ENCODE measurements around the gene RNPS1.

DNA sequence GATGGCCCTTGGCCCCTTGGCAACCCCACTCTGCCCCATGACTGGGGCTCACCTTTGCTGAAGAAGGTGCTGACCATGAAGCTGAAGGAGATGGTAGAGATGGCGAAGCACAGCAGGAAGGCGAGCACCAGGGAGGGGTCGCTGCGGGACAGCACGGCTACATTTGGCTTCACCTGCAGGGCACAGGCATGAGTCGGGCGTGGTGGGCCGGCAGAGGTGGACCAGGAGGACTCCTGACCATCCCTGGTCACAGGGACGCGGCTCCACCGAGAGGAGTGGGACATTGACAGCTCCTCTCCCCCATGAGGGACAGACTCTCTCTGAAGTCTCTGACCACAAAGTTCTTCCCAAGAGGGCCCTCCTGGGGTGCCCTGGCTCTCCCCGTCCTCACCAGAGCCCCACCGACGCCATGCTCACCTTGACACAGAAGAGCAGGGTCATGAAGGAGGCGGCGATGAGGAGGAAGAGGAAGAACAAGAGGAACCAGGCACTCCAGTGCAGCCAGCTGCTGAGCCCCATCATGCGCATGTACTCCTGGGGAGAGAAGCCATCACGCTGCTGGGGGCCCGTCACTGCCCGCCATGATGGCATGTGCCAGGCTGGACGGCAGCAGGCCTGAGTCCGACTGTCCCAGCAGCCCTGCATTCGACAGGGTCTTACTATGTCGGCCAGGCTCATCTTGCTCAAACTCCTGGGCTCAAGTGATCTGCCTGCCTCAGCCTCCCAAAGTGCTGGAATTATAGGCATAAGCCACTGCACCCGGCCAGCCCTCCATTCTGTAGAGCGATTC, 49.5 kb upstream of the RNPS1 start:
- no peak for TF ChIP-seq CTCF (IDR thresholded peaks at IDR 0.05)
- no peak for TF ChIP-seq POLR2A (IDR thresholded peaks at IDR 0.05)

Data from testis (tissue), 2 donors.